Subcutaneous abdominal adipose tissue (tissue), 5 donors: Measurements from ENCODE around the gene ST6GALNAC3.
A peak's percentile ranks its signal among the peaks of the same experiment; 100 is the strongest.

ENCODE experiments used
- H3K27ac ChIP-seq: one replicate; pipeline ENCODE4 v1.7.0; 2013; ENCODE audit warnings: low read depth, mild to moderate bottlenecking, inconsistent platforms, low read length, moderate library complexity
- H3K27me3 ChIP-seq, 5 donors: one replicate each; pipeline ENCODE4 v1.7.0; 2013; ENCODE audit warnings: low read length in 5 of 5, inconsistent platforms in 1 of 5; ENCODE audit not compliant: control insufficient read depth in 5 of 5, insufficient read depth in 4 of 5
- H3K36me3 ChIP-seq, 5 donors: one replicate each; pipeline ENCODE4 v1.7.0; 2013; ENCODE audit warnings: low read length in 5 of 5; ENCODE audit not compliant: control insufficient read depth in 5 of 5, insufficient read depth in 5 of 5
- H3K4me1 ChIP-seq, 5 donors: one replicate each; pipeline ENCODE4 v1.7.0; 2013; ENCODE audit warnings: low read length in 5 of 5, mild to moderate bottlenecking in 3 of 5, moderate library complexity in 1 of 5; ENCODE audit not compliant: control insufficient read depth in 5 of 5, insufficient read depth in 5 of 5
- H3K4me3 ChIP-seq, 5 donors: one replicate each; pipeline ENCODE4 v1.7.0; 2013; ENCODE audit warnings: low read length in 5 of 5, low read depth in 1 of 5
- H3K9ac ChIP-seq, 5 donors: one replicate each; pipeline ENCODE4 v1.7.0; 2013; ENCODE audit warnings: low read length in 5 of 5, mild to moderate bottlenecking in 4 of 5, moderate library complexity in 3 of 5
- H3K9me3 ChIP-seq, 5 donors: one replicate each; pipeline ENCODE4 v1.7.0; 2013; ENCODE audit warnings: low read length in 5 of 5; ENCODE audit not compliant: control insufficient read depth in 5 of 5
- donor health status: healthy.
- donor health status: healthy.
- donor health status: healthy.
- donor health status: healthy.
- donor health status: healthy.

The ST6GALNAC3 gene

DNA sequence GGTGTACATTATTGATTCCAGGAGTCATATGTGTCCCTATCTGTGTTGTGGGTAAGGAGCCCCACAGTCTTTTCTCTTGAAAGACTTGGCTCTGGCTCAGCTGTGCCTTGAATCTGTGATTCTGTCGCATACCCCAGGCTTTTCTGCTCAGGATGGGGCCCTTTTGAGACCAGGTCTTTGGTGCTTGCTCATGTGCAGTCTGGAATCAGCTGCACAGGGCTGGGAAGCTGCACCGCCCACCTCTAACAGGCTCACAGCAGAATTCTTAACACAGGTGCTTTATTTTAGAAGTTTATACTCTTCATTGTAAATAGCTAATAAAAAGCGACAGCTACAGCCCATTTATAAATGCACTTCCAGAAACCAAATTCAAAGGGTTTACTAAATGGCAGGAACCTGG is 61.3 kb downstream of the ST6GALNAC3 start:
- H3K9me3 ChIP-seq, result no peaks in the 10 kb centered on the region
- H3K27me3 ChIP-seq, result no peaks in the 10 kb centered on the region
- no peak overlapping the region for H3K27ac ChIP-seq

DNA sequence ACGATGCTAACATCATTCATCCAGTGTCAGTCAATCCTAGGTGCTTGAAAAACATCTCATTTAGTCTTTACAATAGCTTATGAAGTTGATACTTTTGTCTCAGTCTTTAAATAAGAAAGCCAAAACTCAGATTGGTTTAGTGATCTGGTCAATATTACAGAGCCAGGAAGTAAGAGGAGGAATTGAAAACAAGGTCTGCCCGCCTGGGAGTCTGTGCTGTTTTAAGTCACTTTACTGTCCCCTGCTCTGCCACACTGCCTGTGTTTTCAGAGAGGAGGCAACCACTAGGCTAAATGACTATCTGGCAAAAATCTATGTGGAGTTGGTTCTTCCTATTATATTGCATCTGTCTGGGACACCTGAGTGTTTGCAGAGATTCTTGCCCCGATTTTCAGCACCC is 62.3 kb downstream of the ST6GALNAC3 start:
- Histone ChIP-seq H3K27me3 (no peaks in the 10 kb centered on the region), H3K9me3 (no peaks in the 10 kb centered on the region), H3K36me3 (no peaks in the 10 kb centered on the region), H3K4me1 (peaks cover 0 to 32% (median 18%) of the 10 kb centered on the region in 5 donors), H3K4me3 (no peak overlapping the region), H3K27ac (no peak overlapping the region), H3K9ac (no peak overlapping the region)

More for the DNA sequence above, 61.3 kb downstream of the ST6GALNAC3 start:
- Histone ChIP-seq H3K9ac (no peak overlapping the region), H3K4me3 (no peak overlapping the region), H3K4me1 (peaks cover 0 to 27% (median 9%) of the 10 kb centered on the region in 5 donors), H3K36me3 (no peaks in the 10 kb centered on the region)

DNA sequence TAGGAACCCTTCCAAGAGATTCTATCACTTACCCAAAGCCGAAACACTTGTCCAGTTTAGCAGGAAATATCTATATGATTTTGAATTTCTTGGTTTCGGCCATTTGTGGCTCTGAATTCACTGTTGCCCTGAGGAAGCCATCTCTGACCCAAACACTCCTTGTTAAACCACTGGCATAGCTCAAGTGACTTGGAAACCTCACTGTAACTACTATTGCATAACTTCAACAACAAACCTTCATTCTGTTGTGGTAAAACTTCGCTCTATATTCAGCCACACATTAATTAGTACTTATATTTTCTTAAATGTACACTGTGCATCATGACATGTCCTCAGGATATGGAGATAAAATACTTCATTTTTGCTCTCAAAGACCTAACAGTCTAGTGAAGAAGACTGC is 63.2 kb downstream of the ST6GALNAC3 start:
- peak overlapping the region; percentile 24 for H3K27ac ChIP-seq
- H3K9me3 ChIP-seq, result no peaks in the 10 kb centered on the region
- no peak overlapping the region for H3K9ac ChIP-seq
- peaks cover 0 to 38% (median 20%) of the 10 kb centered on the region in 5 donors for H3K4me1 ChIP-seq
- no peaks in the 10 kb centered on the region for H3K36me3 ChIP-seq
- no peaks in the 10 kb centered on the region for H3K27me3 ChIP-seq
- H3K4me3 ChIP-seq, result no peak overlapping the region

DNA sequence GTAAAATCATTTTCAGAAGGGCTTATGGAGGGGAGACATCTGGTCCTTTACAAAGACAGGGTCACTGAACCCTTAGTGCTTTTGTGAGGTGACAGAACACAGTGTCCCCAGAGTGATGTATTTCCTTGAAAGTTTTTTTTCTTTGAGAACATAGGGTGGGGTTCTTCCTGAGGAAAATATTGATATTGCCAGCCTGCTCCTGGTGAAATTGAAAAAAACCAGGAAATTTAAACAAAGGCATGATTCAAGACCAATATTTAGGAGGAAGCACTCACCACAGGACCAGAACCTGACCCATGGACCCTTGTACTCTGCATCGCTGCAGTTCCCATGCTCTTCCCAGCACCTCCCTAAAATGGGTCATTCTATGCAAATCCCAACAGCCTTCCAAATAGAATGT is 63.7 kb downstream of the ST6GALNAC3 start:
- no peaks in the 10 kb centered on the region for H3K9me3 ChIP-seq
- peaks cover 0 to 40% (median 24%) of the 10 kb centered on the region in 5 donors for H3K4me1 ChIP-seq
- H3K36me3 ChIP-seq, result no peaks in the 10 kb centered on the region
- H3K4me3 ChIP-seq, result no peak overlapping the region
- no peaks in the 10 kb centered on the region for H3K27me3 ChIP-seq
- H3K9ac ChIP-seq, result no peak overlapping the region
- H3K27ac ChIP-seq, result peak overlapping the region; percentile 24

DNA sequence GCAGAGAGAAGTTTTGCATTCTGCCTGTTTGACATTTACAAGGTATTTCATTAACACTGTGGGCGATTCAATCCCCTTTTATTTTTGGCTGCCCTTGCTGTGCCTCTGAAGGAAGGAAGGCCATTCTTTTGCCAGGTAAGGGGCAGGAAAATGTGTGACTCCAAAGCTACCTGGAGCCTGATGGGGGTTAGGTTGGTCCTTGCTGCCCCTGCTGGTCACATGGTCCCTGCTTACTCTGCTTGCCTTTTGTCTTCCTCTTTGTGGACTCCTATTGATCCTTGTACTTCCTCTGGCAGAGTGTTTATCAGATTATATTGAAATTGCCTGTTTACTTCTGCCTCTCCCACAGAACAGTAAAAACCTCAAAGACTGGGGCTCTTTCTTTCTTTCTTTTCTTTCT is 65.7 kb downstream of the ST6GALNAC3 start:
- H3K4me3 ChIP-seq, result no peak overlapping the region
- H3K4me1 ChIP-seq, result peaks cover 0 to 57% (median 34%) of the 10 kb centered on the region in 5 donors
- H3K27me3 ChIP-seq, result no peaks in the 10 kb centered on the region
- H3K36me3 ChIP-seq, result no peaks in the 10 kb centered on the region
- H3K9ac ChIP-seq, result no peak overlapping the region
- H3K9me3 ChIP-seq, result no peaks in the 10 kb centered on the region
- no peak overlapping the region for H3K27ac ChIP-seq

DNA sequence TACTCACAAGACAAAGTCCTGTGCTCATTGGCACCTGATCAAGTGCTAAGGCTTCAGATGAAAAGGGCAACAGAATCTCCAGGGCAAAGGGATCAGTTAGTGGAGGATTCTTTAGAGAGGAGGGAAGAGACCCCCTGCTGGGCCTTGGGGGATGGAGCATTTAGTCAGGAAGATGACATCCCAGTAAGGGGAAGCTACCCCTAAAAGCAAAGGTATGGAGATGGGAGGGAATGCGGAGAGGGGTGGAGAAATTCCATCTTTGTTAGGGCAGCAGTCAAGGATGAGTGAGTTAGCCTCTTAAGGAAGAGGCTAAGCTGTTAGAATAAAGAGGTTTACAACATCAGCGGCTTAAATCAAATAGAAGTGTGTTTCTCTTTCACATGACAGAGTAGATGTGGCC is 67.4 kb downstream of the ST6GALNAC3 start:
- no peaks in the 10 kb centered on the region for H3K27me3 ChIP-seq
- H3K9me3 ChIP-seq, result no peaks in the 10 kb centered on the region
- no peak overlapping the region for H3K4me3 ChIP-seq
- H3K27ac ChIP-seq, result no peak overlapping the region
- no peak overlapping the region for H3K9ac ChIP-seq
- H3K4me1 ChIP-seq, result peaks cover 0 to 58% (median 28%) of the 10 kb centered on the region in 5 donors
- no peaks in the 10 kb centered on the region for H3K36me3 ChIP-seq

DNA sequence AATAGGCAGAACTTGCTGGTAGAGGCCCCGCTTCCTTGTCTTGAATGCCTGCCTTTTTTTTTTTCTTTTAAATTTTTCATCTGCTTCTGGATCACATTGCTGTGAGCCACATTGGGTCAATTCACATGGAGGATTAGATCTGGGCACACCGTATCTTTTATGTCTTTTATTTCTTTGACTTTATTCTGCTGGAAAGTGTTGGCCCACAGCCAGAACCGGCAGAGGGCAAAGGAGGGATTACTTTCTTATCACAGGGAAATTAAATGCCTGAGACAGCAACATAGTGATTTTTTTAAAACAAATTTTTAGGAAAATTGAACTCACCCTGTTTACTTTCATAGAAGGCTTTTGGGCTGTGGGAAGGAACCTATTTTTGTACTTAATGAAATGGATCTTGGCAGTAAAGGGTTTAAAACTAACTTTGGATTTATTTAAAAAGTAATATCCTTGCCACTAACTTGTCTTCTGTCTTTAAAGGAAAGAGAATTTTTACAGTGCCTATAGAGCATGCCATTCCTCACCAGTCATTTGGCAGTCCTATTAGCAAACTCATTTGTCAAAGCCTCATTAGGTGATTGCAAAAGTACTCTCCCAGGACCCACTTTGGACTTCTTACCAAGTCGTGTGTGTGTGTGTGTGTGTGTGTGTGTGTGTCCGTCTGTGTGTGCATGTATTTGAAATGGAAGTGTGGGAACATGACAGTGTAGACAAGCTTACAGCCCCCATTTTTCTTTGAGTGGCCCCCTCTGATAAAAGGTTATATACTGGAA is 68.4 kb downstream of the ST6GALNAC3 start:
- Histone ChIP-seq H3K27me3 (no peaks in the 10 kb centered on the region), H3K4me1 (peaks cover 0 to 49% (median 26%) of the 10 kb centered on the region in 5 donors), H3K4me3 (no peak overlapping the region), H3K27ac (no peak overlapping the region), H3K36me3 (no peaks in the 10 kb centered on the region), H3K9ac (no peak overlapping the region), H3K9me3 (no peaks in the 10 kb centered on the region)

DNA sequence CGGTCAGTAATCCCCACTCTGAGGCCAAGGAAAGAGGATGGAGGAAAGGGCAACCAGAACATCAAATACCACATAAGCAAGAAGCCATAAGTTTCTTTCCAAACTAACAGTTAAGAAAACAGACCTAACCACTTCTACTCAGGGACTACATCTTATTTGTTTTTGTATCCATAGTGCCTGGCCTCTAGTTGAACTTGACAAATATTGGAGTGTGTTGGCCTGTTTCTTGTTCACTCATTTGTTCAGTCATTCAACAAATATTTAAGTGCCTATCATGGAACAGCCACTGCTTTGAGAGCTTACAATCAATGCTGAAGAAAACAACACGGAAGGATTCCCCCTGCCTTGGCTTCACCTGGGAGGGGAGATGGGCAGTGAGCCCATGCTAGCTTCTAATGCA is 69.7 kb downstream of the ST6GALNAC3 start:
- H3K9ac ChIP-seq, result no peak overlapping the region
- H3K27me3 ChIP-seq, result no peaks in the 10 kb centered on the region
- H3K4me1 ChIP-seq, result peaks cover 0 to 45% (median 26%) of the 10 kb centered on the region in 5 donors
- no peaks in the 10 kb centered on the region for H3K36me3 ChIP-seq
- H3K4me3 ChIP-seq, result no peak overlapping the region
- H3K27ac ChIP-seq, result no peak overlapping the region
- no peaks in the 10 kb centered on the region for H3K9me3 ChIP-seq

DNA sequence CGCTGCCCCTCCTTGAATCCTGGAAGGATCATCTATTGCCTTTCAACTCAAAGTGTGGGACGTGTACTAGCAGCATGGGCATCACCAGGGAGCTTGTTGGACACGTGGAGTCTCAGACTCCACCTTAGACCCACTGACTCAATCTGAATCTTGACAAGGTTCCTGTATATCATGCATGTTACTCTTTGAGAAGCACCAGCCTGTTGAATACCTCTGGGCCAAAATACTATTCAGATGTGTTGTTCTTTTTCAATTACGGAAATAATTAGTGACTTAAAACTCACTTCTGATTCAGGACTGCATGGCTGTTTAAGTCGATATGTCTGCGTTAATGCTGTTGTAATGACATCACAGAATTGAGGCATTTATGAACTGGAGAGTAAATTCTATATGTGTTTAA is 70.8 kb downstream of the ST6GALNAC3 start:
- no peak overlapping the region for H3K9ac ChIP-seq
- no peaks in the 10 kb centered on the region for H3K9me3 ChIP-seq
- H3K36me3 ChIP-seq, result no peaks in the 10 kb centered on the region

DNA sequence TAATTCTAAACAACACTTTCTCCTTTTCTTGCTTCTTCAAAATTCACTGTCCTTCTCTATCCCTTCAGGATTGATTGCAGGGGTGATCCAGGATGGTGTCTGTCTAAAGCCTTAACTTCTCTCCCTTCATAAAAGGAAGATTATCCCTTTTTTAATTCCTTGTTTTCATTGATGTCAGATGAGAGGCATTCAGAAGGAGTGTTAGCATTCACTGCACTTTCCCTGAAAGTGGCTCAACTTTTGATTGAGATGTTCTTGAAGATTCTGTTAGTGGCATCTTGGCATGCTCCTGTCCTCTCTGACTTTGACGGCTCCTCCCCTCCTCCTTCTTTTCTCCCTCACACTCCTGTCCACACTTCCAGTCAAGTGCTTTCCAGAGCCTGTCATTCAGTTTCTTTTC is 71.6 kb downstream of the ST6GALNAC3 start:
- no peaks in the 10 kb centered on the region for H3K36me3 ChIP-seq
- H3K9ac ChIP-seq, result no peak overlapping the region
- no peak overlapping the region for H3K27ac ChIP-seq
- peaks cover 0 to 2% (median 0%) of the 10 kb centered on the region in 5 donors for H3K27me3 ChIP-seq
- no peak overlapping the region for H3K4me3 ChIP-seq
- peaks cover 0 to 43% (median 27%) of the 10 kb centered on the region in 5 donors for H3K4me1 ChIP-seq
- no peaks in the 10 kb centered on the region for H3K9me3 ChIP-seq

More for the DNA sequence above, 70.8 kb downstream of the ST6GALNAC3 start:
- peaks cover 0 to 43% (median 26%) of the 10 kb centered on the region in 5 donors for H3K4me1 ChIP-seq
- H3K4me3 ChIP-seq, result no peak overlapping the region
- no peak overlapping the region for H3K27ac ChIP-seq
- peaks cover 0 to 2% (median 0%) of the 10 kb centered on the region in 5 donors for H3K27me3 ChIP-seq
